Lower leg skin (tissue), 4 donors: ENCODE results near the gene AGRP. TPM values are rescaled to one million over a fixed set of nuclear protein-coding genes. Genes with fewer than 3 reads are reported as not detected.

Source experiments
- DNase-seq, 2 donors: peaks; one replicate each; pipeline ENCODE4 v3.0.0-alpha.2; 2019; ENCODE audit warnings: low spot score in 2 of 2
- H3K4me3 ChIP-seq: fragments of 200-600 bp; sonication (generic); 2 replicates; pipeline ENCODE4 v1.5.1; 2017; ENCODE audit warnings: mild to moderate bottlenecking, low read depth; ENCODE audit not compliant: poor library complexity, severe bottlenecking
- CTCF ChIP-seq, 3 donors: fragments of 450-650 bp; IDR thresholded peaks; one replicate each; pipeline ENCODE4 v1.5.1; 2016; ENCODE audit warnings: antibody characterized with exemption in 3 of 3, mild to moderate bottlenecking in 3 of 3, moderate library complexity in 2 of 3
- POLR2A ChIP-seq, 2 donors: fragments of 450-650 bp; IDR thresholded peaks; one replicate each; pipeline ENCODE4 v1.6.1; 2016 to 2017; ENCODE audit warnings: antibody characterized with exemption in 2 of 2, mild to moderate bottlenecking in 1 of 2, moderate library complexity in 1 of 2
- WGBS, 2 donors: methylation state at CpG; one replicate each; pipeline ENCODE4 v1.1.5; 2018; 5-methylcytosine and 5-hydroxymethylcytosine counted together
- intact Hi-C: fragments of 100-400 bp; cut with DNase I; formaldehyde crosslinking; loops from one replicate; pipeline ENCODE4 v1.15.0; 2023; ENCODE audit warnings: low total_unique reads
- total RNA-seq, 4 donors: library from RNA; depleted of rRNA; stranded (reverse); fragments of >200 nt; gene quantifications; one replicate each; pipeline ENCODE4 v1.1.0, GENCODE V29; 2016

The AGRP gene
- total RNA-seq, 4 donors from 2014 or later, result not detected

GRCh38 chr16:67459066-67459860, 24.1 kb downstream of the AGRP start:
- H3K4me3 ChIP-seq, result no peak overlapping the region
- TF ChIP-seq CTCF (IDR thresholded peaks at IDR 0.05) (no peak), POLR2A (IDR thresholded peaks at IDR 0.05) (no peak)
- WGBS, 2 donors, result 50% methylated on average over 5 to 7 of the region's 7 CpGs
- intact Hi-C loops, result no loop called here
- no peak for DNase-seq

- H3K4me3 ChIP-seq, result no peak overlapping the region
- WGBS, 2 donors, result 60 to 71% methylated on average over 5 to 6 of the region's 6 CpGs
- TF ChIP-seq CTCF (IDR thresholded peaks at IDR 0.05) (no peak), POLR2A (IDR thresholded peaks at IDR 0.05) (no peak)
Observed at GRCh38 chr16:67458121-67458641, 25.2 kb downstream of the AGRP start.

GRCh38 chr16:67457611-67458010, 25.7 kb downstream of the AGRP start:
- 23 to 42% methylated on average over 7 of the region's 7 CpGs for WGBS, 2 donors
- no peak for TF ChIP-seq CTCF (IDR thresholded peaks at IDR 0.05)
- no peak for TF ChIP-seq POLR2A (IDR thresholded peaks at IDR 0.05)
- DNase-seq, result no peak
- intact Hi-C loops, result no loop called here
- H3K4me3 ChIP-seq, result no peak overlapping the region

More at GRCh38 chr16:67458121-67458641, 25.2 kb downstream of the AGRP start:
- intact Hi-C loops, result no loop called here
- DNase-seq, result no peak

- no peak for TF ChIP-seq CTCF (IDR thresholded peaks at IDR 0.05)
- no peak for TF ChIP-seq POLR2A (IDR thresholded peaks at IDR 0.05)
- H3K4me3 ChIP-seq, result no peak overlapping the region
- no peak for DNase-seq
- WGBS, 2 donors, result 25 to 39% methylated on average over 6 of the region's 6 CpGs
- intact Hi-C loops, result no loop called here
Observed at GRCh38 chr16:67456391-67457081, 26.8 kb downstream of the AGRP start.

GRCh38 chr16:67454852-67455251, 28.5 kb downstream of the AGRP start:
- 92 to 96% methylated on average over 6 of the region's 6 CpGs for WGBS, 2 donors
- DNase-seq, result no peak
- intact Hi-C loops, result no loop called here
- no peak for TF ChIP-seq CTCF (IDR thresholded peaks at IDR 0.05)
- TF ChIP-seq POLR2A (IDR thresholded peaks at IDR 0.05), result no peak
- H3K4me3 ChIP-seq, result no peak overlapping the region
